OCI-LY7 (cell line): ENCODE measurements around the gene NAT16. TPM values are rescaled to one million over a fixed set of nuclear protein-coding genes. Genes with fewer than 3 reads are reported as not detected.
"Not testable (repeated sequence)": the region's sequence is repeated elsewhere in the genome, so short reads cannot be mapped to it uniquely, and the experiment has no call there.

Source experiments
- BruUV-seq: library from RNA; stranded (reverse); fragments of 400-500 nt; replicated peaks from 2 replicates; lab custom pipeline; 2021; lab: Mats Ljungman, UMichigan
- CTCF ChIA-PET: fragments of 300-600 bp; sonication (Branson Sonifier 250); formaldehyde crosslinking; loops from one replicate; lab custom pipeline; 2022; ENCODE audit warnings: antibody characterized with exemption; ENCODE audit not compliant: unreplicated experiment; lab: Charles Lee
- POLR2A ChIA-PET: fragments of 300-600 bp; sonication (Branson Sonifier 250); formaldehyde crosslinking; loops from one replicate; lab custom pipeline; 2022; ENCODE audit warnings: antibody characterized with exemption; lab: Charles Lee
- DNase-seq: peaks from one replicate; pipeline ENCODE4 v3.0.0-alpha.2; 2015; ENCODE audit warnings: low spot score
- H2AFZ ChIP-seq: fragments of 200-600 bp; sonication (generic), shearing (Covaris generic); 2 replicates; pipeline ENCODE4 v1.6.1; 2014; ENCODE audit warnings: mild to moderate bottlenecking, antibody characterized with exemption, low read length, moderate library complexity
- H3K27ac ChIP-seq: fragments of 200-600 bp; sonication (generic); 2 replicates; pipeline ENCODE4 v1.5.1; 2014; ENCODE audit warnings: mixed run types, low read depth, mild to moderate bottlenecking, moderate library complexity, low read length, inconsistent platforms; ENCODE audit not compliant: poor library complexity, severe bottlenecking
- H3K36me3 ChIP-seq: fragments of 200-600 bp; sonication (generic); 2 replicates; pipeline ENCODE4 v1.6.1; 2014; ENCODE audit warnings: mild to moderate bottlenecking, antibody characterized with exemption, low read length, moderate library complexity, mixed read lengths; ENCODE audit not compliant: insufficient read depth
- H3K4me1 ChIP-seq: fragments of 200-600 bp; sonication (generic); 2 replicates; pipeline ENCODE4 v1.5.1; 2014; ENCODE audit warnings: mild to moderate bottlenecking, low read length; ENCODE audit not compliant: insufficient read depth, poor library complexity, severe bottlenecking
- H3K4me2 ChIP-seq: fragments of 200-600 bp; sonication (generic); 2 replicates; pipeline ENCODE4 v1.6.1; 2014; ENCODE audit warnings: mild to moderate bottlenecking, low read length
- H3K4me3 ChIP-seq: fragments of 200-600 bp; sonication (generic); 2 replicates; pipeline ENCODE4 v1.5.1; 2014; ENCODE audit warnings: mild to moderate bottlenecking, low read depth, low read length; ENCODE audit not compliant: poor library complexity, severe bottlenecking
- H3K79me2 ChIP-seq: fragments of 200-600 bp; sonication (generic); 2 replicates; pipeline ENCODE4 v1.6.1; 2016; ENCODE audit warnings: low read depth, mild to moderate bottlenecking, low read length, moderate library complexity, mixed read lengths; ENCODE audit not compliant: insufficient read depth
- H3K9me2 ChIP-seq: fragments of 200-600 bp; sonication (generic); 2 replicates; pipeline ENCODE4 v1.6.1; 2016; ENCODE audit warnings: mild to moderate bottlenecking, low read length, mixed read lengths; ENCODE audit not compliant: insufficient read depth
- H3K9me3 ChIP-seq: fragments of 200-600 bp; sonication (generic); 2 replicates; pipeline ENCODE4 v1.6.1; 2014; ENCODE audit warnings: mild to moderate bottlenecking, mixed run types, low read length, mixed read lengths
- H4K20me1 ChIP-seq: fragments of 200-600 bp; sonication (generic); 2 replicates; pipeline ENCODE4 v1.6.1; 2014; ENCODE audit warnings: mild to moderate bottlenecking, antibody characterized with exemption, low read length, moderate library complexity, mixed read lengths; ENCODE audit not compliant: insufficient read depth
- CTCF ChIP-seq: fragments of 200-600 bp; sonication (generic); conservative IDR thresholded peaks from 2 replicates; pipeline ENCODE4 v1.5.1; 2014; ENCODE audit warnings: mild to moderate bottlenecking, antibody characterized with exemption, low read length, moderate library complexity, mixed read lengths
- EZH2phosphoT487 ChIP-seq: fragments of 200-600 bp; sonication (generic); IDR thresholded peaks from 2 replicates; pipeline ENCODE4 v1.6.1; 2018; ENCODE audit warnings: low read depth, borderline replicate concordance, mild to moderate bottlenecking, mixed run types, antibody characterized with exemption, low read length, moderate library complexity, mixed read lengths
- intact Hi-C: fragments of 100-400 bp; cut with micrococcal nuclease; formaldehyde crosslinking; loops from one replicate; pipeline ENCODE4 v1.10.0; 2022; ENCODE audit not compliant: unreplicated experiment
- total RNA-seq, 2 experiments: library from RNA; depleted of rRNA in 1 of 2; stranded (reverse); fragments of >200 nt in 1 of 2; shearing (Covaris generic) in 1 of 2; gene quantifications; 2 replicates each; pipeline ENCODE4 v1.2.3, GENCODE V29; 2014 to 2022

Gene NAT16
- total RNA-seq, 2 experiments from 2014 or later: 0.22 TPM; not detected in 1

GRCh38 chr7:101200504-101200861 lies 20.4 kb upstream of the NAT16 start:
- Histone ChIP-seq H2AFZ (no peak overlapping the region), H3K36me3 (no peaks in the 10 kb centered on the region), H3K79me2 (no peaks in the 10 kb centered on the region), H3K4me2 (no peak overlapping the region), H3K9me3 (no peaks in the 10 kb centered on the region), H3K9me2 (no peaks in the 10 kb centered on the region), H3K4me3 (no peak overlapping the region), H3K4me1 (peaks cover 5% of the 10 kb centered on the region), H4K20me1 (no peaks in the 10 kb centered on the region), H3K27ac (no peak overlapping the region)
- BruUV-seq: no TSS peak
- TF ChIP-seq CTCF: no peak
- DNase-seq: no peak
- intact Hi-C loops: no loop called here
- ChIA-PET CTCF (no interaction called here), POLR2A (interaction anchor here (0.7 kb wide), 1 partner anchor 20 kb away, joined by 3 read pairs; no protein-coding TSS in a partner anchor)

DNA sequence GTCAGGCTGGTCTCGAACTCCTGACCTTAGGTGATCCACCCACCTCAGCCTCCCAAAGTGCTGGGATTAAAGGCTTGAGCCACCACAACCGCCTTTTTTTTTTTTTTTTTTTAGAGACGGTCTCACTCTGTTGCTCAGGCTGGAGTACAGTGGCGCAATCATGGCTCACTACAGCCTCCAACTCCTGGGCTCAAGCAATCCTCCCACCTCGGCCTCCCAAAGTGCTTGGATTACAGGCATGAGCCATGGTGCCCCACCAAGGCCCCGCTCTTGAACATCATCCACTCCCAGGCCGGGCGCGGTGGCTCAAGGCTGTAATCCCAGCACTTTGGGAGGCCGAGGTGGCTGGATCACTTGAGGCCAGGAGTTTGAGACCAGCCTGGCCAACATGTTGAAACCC lies 19.4 kb upstream of the NAT16 start:
- H3K27ac ChIP-seq, H3K9me3 ChIP-seq, H3K4me1 ChIP-seq, H3K36me3 ChIP-seq, H3K9me2 ChIP-seq, BruUV-seq, H3K79me2 ChIP-seq, intact Hi-C loops, H2AFZ ChIP-seq, DNase-seq, H3K4me3 ChIP-seq, CTCF ChIA-PET, H3K4me2 ChIP-seq, H4K20me1 ChIP-seq: not testable (repeated sequence)
- POLR2A ChIA-PET: interaction anchor here (0.7 kb wide), 1 partner anchor 63 kb away, joined by 3 read pairs; no protein-coding TSS in a partner anchor

- Histone ChIP-seq H3K27ac (no peak overlapping the region), H3K4me3 (no peak overlapping the region), H4K20me1 (no peaks in the 10 kb centered on the region), H3K36me3 (no peaks in the 10 kb centered on the region), H3K9me2 (no peaks in the 10 kb centered on the region), H3K4me1 (peaks cover 2% of the 10 kb centered on the region), H3K9me3 (no peaks in the 10 kb centered on the region), H3K4me2 (no peak overlapping the region), H2AFZ (no peak overlapping the region), H3K79me2 (no peaks in the 10 kb centered on the region)
- intact Hi-C loops: no loop called here
- DNase-seq: no peak
- BruUV-seq: no TSS peak
- no peak for TF ChIP-seq CTCF
- TF ChIP-seq EZH2phosphoT487: no peak
- ChIA-PET CTCF (no interaction called here), POLR2A (no interaction called here)
Observed at GRCh38 chr7:101198476-101198875, 18.4 kb upstream of the NAT16 start.
